PFSK-1 (cell line): ENCODE data around the gene PCAT7.

Experiments used
- FOXP2 ChIP-seq: optimal IDR thresholded peaks from 2 replicates; pipeline ENCODE3; 2011; ENCODE audit warnings: borderline replicate concordance, control low read depth, inconsistent platforms; ENCODE audit not compliant: insufficient read depth; ENCODE audit errors: extremely low read length, extremely low read depth
- POLR2AphosphoS5 ChIP-seq: IDR thresholded peaks from 2 replicates; pipeline ENCODE4 v1.6.1; 2012; ENCODE audit warnings: low read depth, mild to moderate bottlenecking, control low read depth, low read length, moderate library complexity
- REST ChIP-seq, 2 experiments: IDR thresholded peaks; 2 replicates each; pipeline versions ENCODE4 v1.6.1 to v1.8.0; 2011 to 2012; ENCODE audit warnings: low read depth in 2 of 2, low read length in 2 of 2, control low read depth in 1 of 2, inconsistent platforms in 1 of 2, mild to moderate bottlenecking in 1 of 2, moderate library complexity in 1 of 2; ENCODE audit not compliant: insufficient read depth in 1 of 2
- SIN3A ChIP-seq: IDR thresholded peaks from 2 replicates; pipeline ENCODE4 v1.6.1; 2012; ENCODE audit warnings: mild to moderate bottlenecking, low read length, moderate library complexity, borderline replicate concordance; ENCODE audit not compliant: insufficient read depth
- TAF1 ChIP-seq: IDR thresholded peaks from 2 replicates; pipeline ENCODE4 v1.6.1; 2012; ENCODE audit warnings: low read length, control low read depth, borderline replicate concordance; ENCODE audit not compliant: insufficient read depth

The PCAT7 gene

GRCh38 chr9:94610181-94610606 lies 55.3 kb downstream of the PCAT7 start:
- TF ChIP-seq FOXP2: no peak
- no peak for TF ChIP-seq SIN3A
- TF ChIP-seq REST (IDR thresholded peaks at IDR 0.05; ENCODE audit: insufficient read depth in 1 of 2, low read depth in 2 of 2, low read length in 2 of 2): no peak

GRCh38 chr9:94611638-94612068 lies 56.8 kb downstream of the PCAT7 start:
- no peak for TF ChIP-seq TAF1
- TF ChIP-seq REST (IDR thresholded peaks at IDR 0.05; ENCODE audit: insufficient read depth in 1 of 2, low read depth in 2 of 2, low read length in 2 of 2): no peak
- TF ChIP-seq FOXP2: no peak
- TF ChIP-seq SIN3A: no peak
- TF ChIP-seq POLR2AphosphoS5: no peak

GRCh38 chr9:94612071-94612470 lies 57.2 kb downstream of the PCAT7 start:
- TF ChIP-seq SIN3A: no peak
- TF ChIP-seq REST (IDR thresholded peaks at IDR 0.05; ENCODE audit: insufficient read depth in 1 of 2, low read depth in 2 of 2, low read length in 2 of 2): no peak
- TF ChIP-seq FOXP2: no peak
- TF ChIP-seq POLR2AphosphoS5: no peak
- TF ChIP-seq TAF1: no peak

GRCh38 chr9:94613003-94613402 lies 58.1 kb downstream of the PCAT7 start:
- TF ChIP-seq POLR2AphosphoS5: no peak
- no peak for TF ChIP-seq FOXP2
- no peak for TF ChIP-seq SIN3A

- TF ChIP-seq FOXP2: no peak
- TF ChIP-seq POLR2AphosphoS5: no peak
- no peak for TF ChIP-seq TAF1
- TF ChIP-seq SIN3A: no peak
- no peak for TF ChIP-seq REST (IDR thresholded peaks at IDR 0.05; ENCODE audit: insufficient read depth in 1 of 2, low read depth in 2 of 2, low read length in 2 of 2)
Observed at GRCh38 chr9:94619026-94619425, 64.1 kb downstream of the PCAT7 start.
